Right atrium auricular region (tissue), 2 donors: ENCODE results near the gene CD177. TPM values are rescaled to one million over a fixed set of nuclear protein-coding genes. Genes with fewer than 3 reads are reported as not detected.
"Not testable (repeated sequence)": the region's sequence is repeated elsewhere in the genome, so short reads cannot be mapped to it uniquely, and the experiment has no call there.

Source experiments
- DNase-seq: peaks from one replicate; pipeline ENCODE4 v3.0.0-alpha.2; 2019; ENCODE audit warnings: low spot score
- H3K27ac ChIP-seq, 2 donors: fragments of 200-600 bp; sonication (generic); 1 replicate in 1 of 2; 2 replicates in 1 of 2; pipeline ENCODE4 v1.5.1; 2016 to 2019
- H3K27me3 ChIP-seq, 2 donors: fragments of 200-600 bp; sonication (generic); one replicate each; pipeline versions ENCODE4 v1.5.1 to v1.6.0; 2017 to 2019
- H3K36me3 ChIP-seq: fragments of 200-600 bp; sonication (generic); one replicate; pipeline ENCODE4 v1.5.1; 2016
- H3K4me1 ChIP-seq, 2 donors: fragments of 200-600 bp; sonication (generic); one replicate each; pipeline versions ENCODE4 v1.5.1 to v1.6.0; 2017 to 2019
- H3K4me3 ChIP-seq, 2 donors: fragments of 200-600 bp; sonication (generic); 1 replicate in 1 of 2; 2 replicates in 1 of 2; pipeline ENCODE4 v1.5.1; 2017 to 2019; ENCODE audit warnings: mild to moderate bottlenecking in 1 of 2, moderate library complexity in 1 of 2
- H3K9me3 ChIP-seq, 2 donors: fragments of 200-600 bp; sonication (generic); one replicate each; pipeline ENCODE4 v1.5.1; 2019
- total RNA-seq, 2 donors: library from RNA; depleted of rRNA; stranded (reverse); fragments of >200 nt; gene quantifications; one replicate each; pipeline ENCODE4 v1.1.0, GENCODE V29; 2016
- TF ChIP-seq, protein P1 (sequence below), 2 donors: fragments of 200-600 bp; sonication (generic); IDR thresholded peaks; one replicate each; pipeline ENCODE4 v1.5.1; 2019; ENCODE audit warnings: antibody characterized with exemption in 2 of 2

The CD177 gene
- total RNA-seq, 2 donors from 2014 or later = 0.93 to 2.9 TPM

DNA sequence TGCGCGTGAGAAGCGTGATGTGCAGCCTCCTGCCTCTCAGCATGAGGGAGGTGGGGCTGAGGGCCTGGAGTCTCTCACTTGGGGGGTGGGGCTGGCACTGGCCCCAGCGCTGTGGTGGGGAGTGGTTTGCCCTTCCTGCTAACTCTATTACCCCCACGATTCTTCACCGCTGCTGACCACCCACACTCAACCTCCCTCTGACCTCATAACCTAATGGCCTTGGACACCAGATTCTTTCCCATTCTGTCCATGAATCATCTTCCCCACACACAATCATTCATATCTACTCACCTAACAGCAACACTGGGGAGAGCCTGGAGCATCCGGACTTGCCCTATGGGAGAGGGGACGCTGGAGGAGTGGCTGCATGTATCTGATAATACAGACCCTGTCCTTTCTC, 8.7 kb downstream of the CD177 start:
- H3K4me3 ChIP-seq = no peak overlapping the region
- DNase-seq = no peak
- no peaks in the 10 kb centered on the region for H3K9me3 ChIP-seq
- TF ChIP-seq, protein P1, sequence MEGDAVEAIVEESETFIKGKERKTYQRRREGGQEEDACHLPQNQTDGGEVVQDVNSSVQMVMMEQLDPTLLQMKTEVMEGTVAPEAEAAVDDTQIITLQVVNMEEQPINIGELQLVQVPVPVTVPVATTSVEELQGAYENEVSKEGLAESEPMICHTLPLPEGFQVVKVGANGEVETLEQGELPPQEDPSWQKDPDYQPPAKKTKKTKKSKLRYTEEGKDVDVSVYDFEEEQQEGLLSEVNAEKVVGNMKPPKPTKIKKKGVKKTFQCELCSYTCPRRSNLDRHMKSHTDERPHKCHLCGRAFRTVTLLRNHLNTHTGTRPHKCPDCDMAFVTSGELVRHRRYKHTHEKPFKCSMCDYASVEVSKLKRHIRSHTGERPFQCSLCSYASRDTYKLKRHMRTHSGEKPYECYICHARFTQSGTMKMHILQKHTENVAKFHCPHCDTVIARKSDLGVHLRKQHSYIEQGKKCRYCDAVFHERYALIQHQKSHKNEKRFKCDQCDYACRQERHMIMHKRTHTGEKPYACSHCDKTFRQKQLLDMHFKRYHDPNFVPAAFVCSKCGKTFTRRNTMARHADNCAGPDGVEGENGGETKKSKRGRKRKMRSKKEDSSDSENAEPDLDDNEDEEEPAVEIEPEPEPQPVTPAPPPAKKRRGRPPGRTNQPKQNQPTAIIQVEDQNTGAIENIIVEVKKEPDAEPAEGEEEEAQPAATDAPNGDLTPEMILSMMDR (IDR thresholded peaks at IDR 0.05) = no peak
- H3K4me1 ChIP-seq = no peaks in the 10 kb centered on the region
- H3K27ac ChIP-seq = no peak overlapping the region
- H3K36me3 ChIP-seq = no peaks in the 10 kb centered on the region
- no peaks in the 10 kb centered on the region for H3K27me3 ChIP-seq

DNA sequence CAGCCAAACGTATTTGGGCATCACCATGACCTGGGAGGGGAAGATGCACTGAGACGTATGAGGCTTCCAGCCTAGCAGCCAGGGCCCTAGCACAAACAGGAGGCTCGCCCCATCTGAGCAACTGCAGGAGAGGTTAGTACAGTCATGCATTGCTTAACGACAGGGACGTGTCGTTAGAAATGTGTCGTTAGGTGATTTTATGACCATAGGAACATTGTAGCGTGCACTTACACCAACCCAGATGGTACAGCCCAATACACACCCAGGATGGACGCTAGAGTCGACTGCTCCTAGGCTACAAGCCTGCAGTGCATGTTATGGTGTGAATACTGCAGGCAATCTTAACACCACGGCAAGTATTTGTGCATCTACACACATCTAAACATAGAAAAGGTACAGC, 9.3 kb downstream of the CD177 start:
- DNase-seq = no peak
- Histone ChIP-seq H3K9me3 (no peaks in the 10 kb centered on the region), H3K4me3 (no peak overlapping the region), H3K4me1 (no peaks in the 10 kb centered on the region), H3K27ac (no peak overlapping the region), H3K36me3 (no peaks in the 10 kb centered on the region), H3K27me3 (no peaks in the 10 kb centered on the region)
- TF ChIP-seq, protein P1 (IDR thresholded peaks at IDR 0.05) = no peak

DNA sequence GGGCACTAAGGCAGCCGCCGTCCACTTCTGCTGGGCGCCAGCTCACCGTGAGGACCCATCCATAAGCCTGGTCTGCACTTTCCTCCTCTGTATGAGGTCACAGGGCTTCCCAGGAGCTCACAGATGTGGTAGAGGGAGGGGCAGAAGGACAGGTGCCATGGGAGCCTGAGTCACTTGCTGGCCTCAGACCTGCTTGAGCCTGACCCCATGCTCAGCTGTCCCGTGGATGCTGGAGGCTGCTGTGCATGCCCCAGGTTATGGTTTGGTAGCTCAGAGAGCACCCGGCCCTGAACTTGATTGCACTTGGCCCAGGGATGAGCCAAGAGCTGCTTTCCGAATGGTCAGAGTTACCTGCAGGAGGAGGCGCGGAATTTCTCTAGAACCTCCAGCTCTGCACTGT, 12.2 kb downstream of the CD177 start:
- not testable (repeated sequence) for DNase-seq, H3K4me3 ChIP-seq, H3K9me3 ChIP-seq, H3K27ac ChIP-seq, H3K27me3 ChIP-seq, H3K36me3 ChIP-seq, H3K4me1 ChIP-seq

DNA sequence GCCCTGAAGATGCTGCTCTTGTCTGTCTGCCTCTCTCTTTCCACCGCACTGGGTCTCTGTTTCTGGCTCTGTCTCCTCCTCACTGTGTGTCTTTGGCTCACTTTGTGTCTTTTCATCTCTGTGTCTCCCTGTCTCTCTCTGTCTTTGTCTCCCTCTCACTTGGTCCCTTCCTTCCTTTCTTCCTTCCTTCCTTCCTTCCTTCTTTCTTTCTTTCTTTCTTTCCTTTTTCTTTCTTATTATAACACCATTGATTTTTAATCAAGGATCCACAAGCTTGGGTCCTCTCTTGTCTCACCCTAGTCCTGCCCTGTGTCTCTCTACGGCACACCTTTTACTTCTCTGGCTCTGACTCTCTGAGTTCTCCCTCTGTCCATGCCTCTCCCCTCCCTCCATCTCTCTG, 14.3 kb downstream of the CD177 start:
- no peaks in the 10 kb centered on the region for H3K9me3 ChIP-seq
- TF ChIP-seq, protein P1 (IDR thresholded peaks at IDR 0.05) = no peak
- H3K4me3 ChIP-seq = no peak overlapping the region
- H3K27ac ChIP-seq = no peak overlapping the region
- no peaks in the 10 kb centered on the region for H3K27me3 ChIP-seq
- H3K4me1 ChIP-seq = no peaks in the 10 kb centered on the region
- DNase-seq = no peak
- no peaks in the 10 kb centered on the region for H3K36me3 ChIP-seq

DNA sequence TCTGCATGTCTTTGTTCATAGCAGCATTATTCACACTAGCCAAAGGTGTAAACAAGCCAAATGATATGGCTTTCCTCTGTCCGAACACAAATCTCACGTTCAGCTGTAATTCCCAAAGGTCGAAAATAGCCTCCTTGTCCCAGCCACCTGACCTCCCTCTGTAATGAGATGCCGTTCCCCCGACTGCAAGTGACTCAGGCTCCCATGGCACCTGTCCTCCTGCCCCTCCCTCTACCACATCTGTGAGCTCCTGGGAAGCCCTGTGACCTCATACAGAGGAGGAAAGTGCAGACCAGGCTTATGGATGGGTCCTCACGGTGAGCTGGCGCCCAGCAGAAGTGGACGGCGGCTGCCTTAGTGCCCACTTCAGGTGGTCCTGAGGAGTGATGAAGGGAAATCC, 15.4 kb downstream of the CD177 start:
- H3K9me3 ChIP-seq, H3K27me3 ChIP-seq, H3K27ac ChIP-seq, H3K4me1 ChIP-seq, DNase-seq, H3K36me3 ChIP-seq, H3K4me3 ChIP-seq: not testable (repeated sequence)

DNA sequence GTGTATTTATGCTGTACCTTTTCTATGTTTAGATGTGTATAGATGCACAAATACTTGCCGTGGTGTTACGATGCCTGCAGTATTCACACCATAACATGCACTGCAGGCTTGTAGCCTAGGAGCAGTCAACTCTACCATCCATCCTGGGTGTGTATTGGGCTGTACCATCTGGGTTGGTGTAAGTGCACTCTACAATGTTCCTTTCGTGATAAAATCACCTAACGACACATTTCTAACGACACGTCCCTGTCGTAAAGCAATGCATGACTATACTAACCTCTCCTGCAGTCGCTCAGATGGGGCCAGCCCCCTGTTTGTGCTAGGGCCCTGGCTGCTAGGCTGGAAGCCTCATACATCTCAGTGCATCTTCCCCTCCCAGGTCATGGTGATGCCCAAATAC, 18.4 kb downstream of the CD177 start:
- no peaks in the 10 kb centered on the region for H3K4me1 ChIP-seq
- no peak overlapping the region for H3K4me3 ChIP-seq
- H3K27me3 ChIP-seq = no peaks in the 10 kb centered on the region
- no peaks in the 10 kb centered on the region for H3K9me3 ChIP-seq
- TF ChIP-seq, protein P1 (IDR thresholded peaks at IDR 0.05) = no peak
- no peaks in the 10 kb centered on the region for H3K36me3 ChIP-seq
- DNase-seq = no peak
- no peak overlapping the region for H3K27ac ChIP-seq

DNA sequence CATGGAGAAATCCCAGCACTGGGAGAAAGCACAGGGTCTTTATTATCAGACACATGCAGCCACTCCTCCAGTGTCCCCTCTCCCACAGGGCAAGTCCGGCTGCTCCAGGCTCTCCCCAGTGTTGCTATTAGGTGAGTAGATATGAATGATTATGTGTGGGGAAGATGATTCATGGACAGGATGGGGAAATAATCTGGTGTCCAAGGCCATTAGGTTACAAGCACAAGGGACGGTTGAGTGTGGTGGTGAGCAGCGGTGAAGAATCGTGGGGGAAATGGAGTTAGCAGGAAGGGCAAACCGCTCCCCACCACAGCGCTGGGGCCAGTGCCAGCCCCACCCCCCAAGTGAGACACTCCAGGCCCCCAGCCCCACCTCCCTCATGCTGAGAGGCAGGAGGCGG, 19.0 kb downstream of the CD177 start:
- no peak for DNase-seq
- H3K27me3 ChIP-seq = no peaks in the 10 kb centered on the region
- TF ChIP-seq, protein P1 (IDR thresholded peaks at IDR 0.05) = no peak
- no peak overlapping the region for H3K4me3 ChIP-seq
- no peaks in the 10 kb centered on the region for H3K36me3 ChIP-seq
- H3K27ac ChIP-seq = no peak overlapping the region
- H3K4me1 ChIP-seq = no peaks in the 10 kb centered on the region
- no peaks in the 10 kb centered on the region for H3K9me3 ChIP-seq

DNA sequence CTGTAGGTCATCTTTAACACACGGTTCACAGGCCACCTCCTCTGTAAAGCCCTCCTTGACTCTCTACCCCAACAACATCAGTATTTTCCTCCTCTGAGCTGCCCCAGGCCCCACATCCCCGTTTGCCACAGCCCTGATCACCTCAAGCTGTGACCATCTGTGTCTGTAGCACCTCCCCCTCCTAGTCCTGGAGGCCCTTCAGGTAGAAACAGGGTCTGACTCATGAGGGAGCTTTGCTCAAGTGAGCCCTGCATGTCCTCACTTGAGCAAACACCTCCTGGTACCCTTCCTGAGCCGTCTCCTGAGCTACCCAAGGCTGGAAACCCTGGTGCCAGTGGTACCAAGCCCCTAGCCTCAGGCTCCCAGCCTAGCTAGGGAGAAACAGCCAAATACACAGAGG, 24.1 kb downstream of the CD177 start:
- not testable (repeated sequence) for H3K27ac ChIP-seq, H3K4me3 ChIP-seq, H3K9me3 ChIP-seq, H3K27me3 ChIP-seq, DNase-seq, H3K4me1 ChIP-seq, H3K36me3 ChIP-seq
